ENCODE data around the gene RIN1.
A peak's percentile ranks its signal among the peaks of the same experiment; 100 is the strongest.

The RIN1 gene

GRCh38 chr11:66314186-66314501 is 22.1 kb downstream of the RIN1 start:
- DNase-seq = no peak
- Histone ChIP-seq H2BK120ac (ENCODE audit: low read depth, low read length) (peak overlapping the region; percentile 94), H3K18ac (ENCODE audit: low read depth in 1 of 2, low read length in 2 of 2) (peak overlapping the region; percentile 76 to 98), H3K27me3 (ENCODE audit: control insufficient read depth in 1 of 2, insufficient read depth in 1 of 2, low read length in 2 of 2) (no peaks in the 10 kb centered on the region), H3K79me1 (replicated peaks; ENCODE audit: low read length, poor library complexity, severe bottlenecking) (peaks cover 5% of the 10 kb centered on the region), H3K9ac (ENCODE audit: low read length) (peak overlapping the region; percentile 94), H2BK12ac (ENCODE audit: low read length in 2 of 2) (peak overlapping the region in 1 of 2 experiments; percentile 86), H3K4me2 (ENCODE audit: low read length, poor library complexity, severe bottlenecking) (no peak overlapping the region), H4K91ac (ENCODE audit: low read length) (peak overlapping the region; percentile 96), H4K8ac (ENCODE audit: low read length) (peak overlapping the region; percentile 98), H3K14ac (ENCODE audit: low read length in 2 of 2) (no peak overlapping the region), H2BK15ac (ENCODE audit: low read depth, poor library complexity, severe bottlenecking) (no peak overlapping the region), H2AFZ (ENCODE audit: low read depth, low read length) (no peak overlapping the region), H3K9me3 (ENCODE audit: control insufficient read depth, low read length) (no peaks in the 10 kb centered on the region), H3K23ac (ENCODE audit: low read length in 2 of 2) (peak overlapping the region in 1 of 2 experiments; percentile 30), H3K4me3 (ENCODE audit: insufficient read depth in 1 of 2, low read depth in 1 of 2, low read length in 2 of 2) (peak overlapping the region in 1 of 2 experiments; percentile 99), H3K4ac (ENCODE audit: low read depth in 1 of 2, low read length in 2 of 2) (peak overlapping the region; percentile 90 to 97), H3K4me1 (ENCODE audit: control insufficient read depth, insufficient read depth, low read depth, low read length) (peaks cover 51% of the 10 kb centered on the region), H2BK5ac (ENCODE audit: low read depth, low read length, poor library complexity, severe bottlenecking) (no peak overlapping the region), H3K36me3 (ENCODE audit: control insufficient read depth in 1 of 2, insufficient read depth in 2 of 2, low read depth in 1 of 2, low read length in 2 of 2) (peaks cover 8 to 17% of the 10 kb centered on the region in 2 experiments), H2AK5ac (ENCODE audit: low read length, severe bottlenecking) (peak overlapping the region; percentile 57), H3K27ac (ENCODE audit: low read length, poor library complexity, severe bottlenecking) (no peak overlapping the region)
- no CpG with 5 or more reads among the region's 1 CpG for WGBS

GRCh38 chr11:66313321-66314185 is 22.7 kb downstream of the RIN1 start:
- no peaks in the 10 kb centered on the region for H3K9me3 ChIP-seq (ENCODE audit: control insufficient read depth, low read length)
- H2BK5ac ChIP-seq (ENCODE audit: low read depth, low read length, poor library complexity, severe bottlenecking) = peak overlapping the region; percentile 48
- peak overlapping the region; percentile 94 for H2BK120ac ChIP-seq (ENCODE audit: low read depth, low read length)
- peak overlapping the region; percentile 42 to 96 for H2BK12ac ChIP-seq (ENCODE audit: low read length in 2 of 2)
- WGBS = 5% methylated on average over 27 of the region's 38 CpGs
- peak overlapping the region; percentile 44 for H3K4me2 ChIP-seq (ENCODE audit: low read length, poor library complexity, severe bottlenecking)
- peak overlapping the region; percentile 98 for H4K8ac ChIP-seq (ENCODE audit: low read length)
- peak overlapping the region; percentile 99 for H2BK15ac ChIP-seq (ENCODE audit: low read depth, poor library complexity, severe bottlenecking)
- H2AK5ac ChIP-seq (ENCODE audit: low read length, severe bottlenecking) = peak overlapping the region; percentile 57
- H3K4ac ChIP-seq (ENCODE audit: low read depth in 1 of 2, low read length in 2 of 2) = peak overlapping the region; percentile 90 to 97
- H3K4me1 ChIP-seq (ENCODE audit: control insufficient read depth, insufficient read depth, low read depth, low read length) = peaks cover 51% of the 10 kb centered on the region
- H2AFZ ChIP-seq (ENCODE audit: low read depth, low read length) = no peak overlapping the region
- H3K14ac ChIP-seq (ENCODE audit: low read length in 2 of 2) = peak overlapping the region; percentile 29 to 76
- no peaks in the 10 kb centered on the region for H3K27me3 ChIP-seq (ENCODE audit: control insufficient read depth in 1 of 2, insufficient read depth in 1 of 2, low read length in 2 of 2)
- peak overlapping the region; percentile 95 for H3K27ac ChIP-seq (ENCODE audit: low read length, poor library complexity, severe bottlenecking)
- peak; percentile 63 for DNase-seq
- H3K79me1 ChIP-seq (replicated peaks; ENCODE audit: low read length, poor library complexity, severe bottlenecking) = peaks cover 5% of the 10 kb centered on the region
- peak overlapping the region; percentile 96 for H4K91ac ChIP-seq (ENCODE audit: low read length)
- peak overlapping the region; percentile 81 to 94 for H3K23ac ChIP-seq (ENCODE audit: low read length in 2 of 2)
- H3K9ac ChIP-seq (ENCODE audit: low read length) = peak overlapping the region; percentile 94
- peaks cover 8 to 17% of the 10 kb centered on the region in 2 experiments for H3K36me3 ChIP-seq (ENCODE audit: control insufficient read depth in 1 of 2, insufficient read depth in 2 of 2, low read depth in 1 of 2, low read length in 2 of 2)
- H3K4me3 ChIP-seq (ENCODE audit: insufficient read depth in 1 of 2, low read depth in 1 of 2, low read length in 2 of 2) = peak overlapping the region; percentile 21 to 99
- H3K18ac ChIP-seq (ENCODE audit: low read depth in 1 of 2, low read length in 2 of 2) = peak overlapping the region; percentile 98 to 99

- Histone ChIP-seq H3K4me3 (ENCODE audit: insufficient read depth in 1 of 2, low read depth in 1 of 2, low read length in 2 of 2) (peak overlapping the region; percentile 54 to 99), H4K8ac (ENCODE audit: low read length) (peak overlapping the region; percentile 98), H3K9me3 (ENCODE audit: control insufficient read depth, low read length) (no peaks in the 10 kb centered on the region), H2BK12ac (ENCODE audit: low read length in 2 of 2) (peak overlapping the region; percentile 87 to 96), H3K14ac (ENCODE audit: low read length in 2 of 2) (peak overlapping the region in 1 of 2 experiments; percentile 14), H3K9ac (ENCODE audit: low read length) (peak overlapping the region; percentile 94), H2AFZ (ENCODE audit: low read depth, low read length) (peak overlapping the region; percentile 29), H3K36me3 (ENCODE audit: control insufficient read depth in 1 of 2, insufficient read depth in 2 of 2, low read depth in 1 of 2, low read length in 2 of 2) (peaks cover 8 to 17% of the 10 kb centered on the region in 2 experiments), H2BK5ac (ENCODE audit: low read depth, low read length, poor library complexity, severe bottlenecking) (peak overlapping the region; percentile 48), H3K27me3 (ENCODE audit: control insufficient read depth in 1 of 2, insufficient read depth in 1 of 2, low read length in 2 of 2) (peaks cover 0 to under 1% of the 10 kb centered on the region in 2 experiments), H3K18ac (ENCODE audit: low read depth in 1 of 2, low read length in 2 of 2) (peak overlapping the region; percentile 98 to 99), H2BK120ac (ENCODE audit: low read depth, low read length) (peak overlapping the region; percentile 94), H3K4me2 (ENCODE audit: low read length, poor library complexity, severe bottlenecking) (peak overlapping the region; percentile 88), H4K91ac (ENCODE audit: low read length) (peak overlapping the region; percentile 96), H3K27ac (ENCODE audit: low read length, poor library complexity, severe bottlenecking) (peak overlapping the region; percentile 95), H3K79me1 (replicated peaks; ENCODE audit: low read length, poor library complexity, severe bottlenecking) (peaks cover 5% of the 10 kb centered on the region), H3K4ac (ENCODE audit: low read depth in 1 of 2, low read length in 2 of 2) (peak overlapping the region; percentile 79 to 90), H2BK15ac (ENCODE audit: low read depth, poor library complexity, severe bottlenecking) (no peak overlapping the region), H3K23ac (ENCODE audit: low read length in 2 of 2) (no peak overlapping the region), H3K4me1 (ENCODE audit: control insufficient read depth, insufficient read depth, low read depth, low read length) (peaks cover 43% of the 10 kb centered on the region), H2AK5ac (ENCODE audit: low read length, severe bottlenecking) (peak overlapping the region; percentile 33)
- peak; percentile 99 for DNase-seq
- WGBS = under 1% methylated on average over 47 of the region's 52 CpGs
Measured at GRCh38 chr11:66312549-66313320, 23.5 kb downstream of the RIN1 start.

Measured in mesenchymal stem cell (in vitro differentiated cells and primary cell).